HEK293T (cell line): ENCODE data around the gene DLG2.

Experiments
- BHLHE40 ChIP-seq: fragments of 450-650 bp; IDR thresholded peaks from 2 replicates; pipeline ENCODE4 v1.6.1; 2016; ENCODE audit warnings: mild to moderate bottlenecking, moderate library complexity, borderline replicate concordance
- CTBP1 ChIP-seq: fragments of 450-650 bp; IDR thresholded peaks from 2 replicates; pipeline ENCODE4 v1.6.1; 2016; ENCODE audit warnings: borderline replicate concordance
- FOXA1 ChIP-seq: fragments of 450-650 bp; IDR thresholded peaks from 2 replicates; pipeline ENCODE4 v1.6.1; 2016; ENCODE audit warnings: mild to moderate bottlenecking
- FOXM1 ChIP-seq: fragments of 450-650 bp; IDR thresholded peaks from 2 replicates; pipeline ENCODE4 v1.6.1; 2017; ENCODE audit warnings: mild to moderate bottlenecking, borderline replicate concordance
- HDGF ChIP-seq: fragments of 450-650 bp; IDR thresholded peaks from 2 replicates; pipeline ENCODE4 v1.6.1; 2017; ENCODE audit warnings: antibody characterized with exemption, borderline replicate concordance
- LEF1 ChIP-seq: fragments of 450-650 bp; IDR thresholded peaks from 2 replicates; pipeline ENCODE4 v1.6.1; 2017; ENCODE audit warnings: mild to moderate bottlenecking, borderline replicate concordance
- NFRKB ChIP-seq: fragments of 450-650 bp; IDR thresholded peaks from 2 replicates; pipeline ENCODE4 v1.6.1; 2016; ENCODE audit warnings: mild to moderate bottlenecking, moderate library complexity
- SP1 ChIP-seq: fragments of 450-650 bp; IDR thresholded peaks from 2 replicates; pipeline ENCODE4 v1.6.1; 2017
- SUZ12 ChIP-seq: fragments of 450-650 bp; IDR thresholded peaks from 2 replicates; pipeline ENCODE4 v1.6.1; 2016; ENCODE audit warnings: mild to moderate bottlenecking
- TARDBP ChIP-seq: fragments of 450-650 bp; IDR thresholded peaks from 2 replicates; pipeline ENCODE4 v1.6.1; 2016
- ZNF384 ChIP-seq: fragments of 450-650 bp; IDR thresholded peaks from 2 replicates; pipeline ENCODE4 v1.6.1; 2016
- TF ChIP-seq, protein P1 (sequence below): fragments of 450-650 bp; IDR thresholded peaks from 2 replicates; pipeline ENCODE4 v1.6.1; 2016

DNA sequence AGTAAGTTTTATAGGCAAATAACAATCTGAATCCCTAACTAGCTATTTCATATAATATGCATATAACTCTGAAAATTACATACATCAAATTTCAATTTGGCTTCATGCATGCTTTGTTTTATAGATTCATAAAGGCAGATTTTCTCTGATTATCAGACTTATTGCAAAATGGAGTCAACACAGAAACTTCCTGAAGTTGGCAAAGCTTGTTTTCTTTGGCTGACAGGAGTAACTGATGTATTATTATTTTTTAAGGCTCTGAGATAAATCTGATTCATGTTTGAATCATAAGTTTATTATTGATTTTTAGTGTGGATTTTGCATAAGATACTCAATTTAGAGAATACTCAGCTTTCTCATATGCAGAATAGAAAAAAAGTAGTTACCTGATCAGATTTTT lies 1984.6 kb downstream of the DLG2 start:
- TF ChIP-seq BHLHE40 (no peak), SUZ12 (no peak), CTBP1 (no peak), FOXM1 (no peak), SP1 (no peak), HDGF (no peak), ZNF384 (no peak), LEF1 (no peak), FOXA1 (no peak), NFRKB (no peak), TARDBP (no peak)
- TF ChIP-seq, protein P1, sequence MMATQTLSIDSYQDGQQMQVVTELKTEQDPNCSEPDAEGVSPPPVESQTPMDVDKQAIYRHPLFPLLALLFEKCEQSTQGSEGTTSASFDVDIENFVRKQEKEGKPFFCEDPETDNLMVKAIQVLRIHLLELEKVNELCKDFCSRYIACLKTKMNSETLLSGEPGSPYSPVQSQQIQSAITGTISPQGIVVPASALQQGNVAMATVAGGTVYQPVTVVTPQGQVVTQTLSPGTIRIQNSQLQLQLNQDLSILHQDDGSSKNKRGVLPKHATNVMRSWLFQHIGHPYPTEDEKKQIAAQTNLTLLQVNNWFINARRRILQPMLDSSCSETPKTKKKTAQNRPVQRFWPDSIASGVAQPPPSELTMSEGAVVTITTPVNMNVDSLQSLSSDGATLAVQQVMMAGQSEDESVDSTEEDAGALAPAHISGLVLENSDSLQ = no peak
